GM19239 (cell line): Measurements from ENCODE around the gene PADI4.

Experiments
- DNase-seq: peaks from one replicate; pipeline ENCODE4 v3.0.0; 2011; ENCODE audit warnings: low spot score; ENCODE audit not compliant: insufficient read length
- FAIRE-seq: peaks from 2 replicates; lab custom pipeline; 2011; peaks lifted over from hg19 to GRCh38; lab: Jason Lieb, UNC

PADI4 gene

GRCh38 chr1:17307946-17308345 lies at the start of gene PADI4:
Gene PADI4, plus strand, starts transcription at chr1:17308197. Its CDS starts 26 bp downstream, at chr1:17308223.
- DNase-seq = no peak
- FAIRE-seq = no peak

- no peak for FAIRE-seq
- DNase-seq = no peak
These were observed 49.3 kb upstream of the PADI4 start for GRCh38 chr1:17258758-17259130.

- FAIRE-seq = no peak
- DNase-seq = no peak
These were observed 48.6 kb upstream of the PADI4 start for GRCh38 chr1:17259233-17259873.

DNA sequence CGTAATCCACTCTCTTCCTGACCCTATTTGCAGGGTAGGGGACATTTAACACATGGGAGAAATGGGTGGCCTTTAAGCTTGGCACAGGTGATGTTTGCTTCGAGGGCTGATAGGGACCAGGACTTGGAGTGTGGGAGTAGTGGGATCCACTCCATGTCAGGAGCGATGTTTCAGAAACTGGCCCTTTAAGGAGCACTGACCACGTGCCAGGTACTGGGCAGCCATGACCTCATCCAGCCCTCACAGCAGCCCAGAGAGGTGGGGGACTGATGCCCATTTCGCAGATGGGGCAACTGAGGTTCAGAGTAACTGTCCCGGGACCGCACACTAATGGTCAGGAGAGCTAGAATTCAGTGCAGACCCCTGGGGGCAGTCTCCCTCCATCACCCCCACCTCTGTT lies 47.7 kb upstream of the PADI4 start:
- no peak for DNase-seq
- FAIRE-seq = no peak

DNA sequence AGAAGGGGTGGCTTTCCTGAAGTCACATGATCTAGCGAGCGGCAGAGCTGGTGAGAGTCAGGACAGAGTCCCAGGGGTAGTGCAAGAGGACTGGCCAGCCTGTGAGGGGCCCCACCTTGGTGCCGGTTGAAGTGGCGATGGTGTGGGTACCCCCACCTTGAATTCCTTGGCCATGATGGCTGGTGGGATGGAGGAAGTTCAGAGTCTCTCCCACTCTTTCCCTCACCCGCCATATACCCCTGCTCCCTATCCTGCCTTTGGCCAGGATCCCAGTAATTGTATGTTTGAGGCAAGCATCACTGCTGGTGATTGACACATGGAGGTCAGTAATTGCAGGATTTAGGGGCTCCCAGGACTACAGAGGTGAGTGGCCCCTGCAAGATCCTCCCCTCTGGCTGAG lies 47.3 kb upstream of the PADI4 start:
- FAIRE-seq (no peak), DNase-seq (no peak)

DNA sequence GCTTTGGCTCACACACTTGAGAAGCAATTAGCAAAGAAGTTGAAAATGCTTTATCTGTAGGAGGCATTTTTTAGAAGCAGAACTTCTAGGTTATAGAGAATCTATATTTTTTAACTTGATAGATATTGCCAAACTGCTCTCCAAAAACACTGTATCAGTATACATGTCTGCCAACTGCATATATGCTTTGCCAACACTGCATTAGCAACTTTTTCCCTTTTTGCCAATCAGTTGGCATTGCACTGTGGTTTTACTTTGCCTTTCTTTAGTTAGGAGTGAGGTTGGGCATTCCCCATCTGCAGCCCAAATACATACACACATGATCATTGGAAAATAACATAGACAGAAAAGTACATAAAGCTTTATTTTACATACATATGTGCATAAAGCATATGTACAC lies 44.1 kb upstream of the PADI4 start:
- FAIRE-seq (no peak), DNase-seq (no peak)

DNA sequence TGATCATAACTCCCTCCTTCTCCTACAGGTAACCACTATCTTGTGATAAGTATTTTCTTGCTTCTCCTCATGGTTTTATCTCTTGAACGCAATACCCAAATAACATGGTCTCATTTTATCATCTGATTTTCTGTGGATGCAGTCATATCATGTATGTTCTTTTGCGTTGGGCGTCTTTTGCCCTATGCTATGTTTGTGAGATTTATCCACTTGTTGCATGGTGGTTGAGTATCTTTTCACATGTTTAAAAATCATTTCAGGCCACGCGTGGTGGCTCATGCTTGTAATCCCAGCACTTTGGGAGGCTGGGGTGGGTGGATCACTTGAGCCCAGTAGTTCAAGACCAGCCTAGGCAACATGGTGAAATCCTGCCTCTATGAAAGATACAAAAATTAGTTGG lies 43.5 kb upstream of the PADI4 start:
- no peak for FAIRE-seq
- no peak for DNase-seq

DNA sequence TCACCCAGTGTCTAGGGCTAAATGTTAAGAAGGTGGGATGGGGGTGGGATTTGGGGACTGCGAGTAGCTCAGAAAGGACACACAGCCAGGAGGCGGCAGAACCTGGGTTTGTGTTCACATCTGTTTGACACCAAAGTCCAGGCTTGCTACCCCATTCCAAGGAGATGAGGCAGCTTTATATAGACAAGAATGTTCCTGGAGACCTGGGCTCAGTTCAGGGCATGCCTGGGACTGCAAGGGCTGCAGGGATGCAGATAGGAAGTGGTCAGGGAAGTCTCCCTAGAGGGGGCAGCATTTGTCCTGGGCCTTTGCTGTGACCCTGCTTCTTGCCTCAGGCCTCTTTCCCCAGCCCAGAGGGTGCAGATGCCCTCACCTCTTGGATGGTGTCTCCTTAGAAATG lies 42.8 kb upstream of the PADI4 start:
- FAIRE-seq (no peak), DNase-seq (no peak)

- no peak for DNase-seq
- FAIRE-seq = no peak
These were observed 42.0 kb upstream of the PADI4 start for GRCh38 chr1:17265950-17266349.

- DNase-seq = no peak
- FAIRE-seq = no peak
These were observed 36.9 kb upstream of the PADI4 start for GRCh38 chr1:17270891-17271765.

GRCh38 chr1:17272066-17272465 lies 35.9 kb upstream of the PADI4 start:
- FAIRE-seq (no peak), DNase-seq (no peak)

- DNase-seq (no peak), FAIRE-seq (no peak)
These were observed 35.4 kb upstream of the PADI4 start for GRCh38 chr1:17272646-17273045.

GRCh38 chr1:17273096-17273495 lies 34.9 kb upstream of the PADI4 start:
- no peak for FAIRE-seq
- DNase-seq = no peak

DNA sequence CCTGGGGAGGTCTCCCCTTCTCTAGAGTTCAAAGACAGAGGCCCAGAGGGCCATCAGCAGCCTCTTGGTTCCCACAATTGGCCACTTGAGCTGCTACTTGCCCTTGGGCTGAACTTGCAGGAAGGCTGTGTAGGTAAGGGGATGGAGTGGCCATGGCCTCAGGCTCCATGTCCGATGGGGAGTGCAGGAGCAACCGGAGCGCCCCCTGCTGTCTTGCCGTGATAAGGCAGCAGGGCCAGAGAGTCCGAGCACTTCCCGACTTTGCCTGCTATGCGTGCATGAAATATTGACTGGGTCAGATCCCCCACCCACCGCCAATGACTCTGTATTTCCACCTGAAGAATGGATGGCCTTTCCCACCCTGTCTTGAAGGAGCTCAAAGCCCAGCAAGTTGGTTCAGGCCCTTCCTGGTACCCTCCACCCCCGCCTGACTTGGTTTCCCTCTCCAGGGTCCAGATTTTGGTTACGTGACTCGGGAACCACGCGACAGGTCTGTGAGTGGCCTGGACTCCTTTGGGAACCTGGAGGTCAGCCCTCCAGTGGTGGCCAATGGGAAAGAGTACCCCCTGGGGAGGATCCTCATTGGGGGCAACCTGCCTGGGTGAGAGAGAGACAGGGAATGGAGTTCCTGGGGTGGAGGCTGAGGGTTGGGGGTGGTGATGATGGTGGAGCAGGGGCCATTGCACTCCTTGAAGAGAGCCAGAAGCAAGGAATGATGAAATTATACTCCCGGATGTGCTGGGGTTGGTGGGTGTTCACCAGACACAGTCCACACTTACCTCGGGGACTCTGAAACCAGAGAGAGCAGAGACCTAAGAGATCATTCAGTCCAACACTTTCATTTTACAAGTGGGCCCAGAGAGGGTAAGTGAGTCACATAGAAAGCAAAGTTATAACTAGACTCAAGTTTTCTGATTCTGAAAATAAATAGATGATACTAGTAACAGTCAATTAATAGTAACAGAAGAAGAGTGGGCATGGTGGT lies 33.5 kb upstream of the PADI4 start:
- DNase-seq (peak; percentile 53), FAIRE-seq (peak; percentile 40)

DNA sequence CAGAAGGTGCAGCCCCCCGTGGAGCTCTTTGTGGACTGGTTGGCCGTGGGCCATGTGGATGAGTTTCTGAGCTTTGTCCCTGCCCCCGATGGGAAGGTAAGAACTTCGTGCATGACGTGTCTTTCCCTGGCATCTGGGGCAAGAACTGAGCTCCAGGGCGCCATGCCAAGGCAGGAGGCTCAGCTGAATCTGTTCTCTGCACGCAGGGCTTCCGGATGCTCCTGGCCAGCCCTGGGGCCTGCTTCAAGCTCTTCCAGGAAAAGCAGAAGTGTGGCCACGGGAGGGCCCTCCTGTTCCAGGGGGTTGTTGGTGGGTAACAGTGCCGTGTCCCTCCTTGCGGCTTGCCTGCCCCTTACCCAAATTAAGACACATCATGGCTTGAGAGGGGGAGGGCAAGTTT lies 31.4 kb upstream of the PADI4 start:
- DNase-seq (no peak), FAIRE-seq (no peak)

DNA sequence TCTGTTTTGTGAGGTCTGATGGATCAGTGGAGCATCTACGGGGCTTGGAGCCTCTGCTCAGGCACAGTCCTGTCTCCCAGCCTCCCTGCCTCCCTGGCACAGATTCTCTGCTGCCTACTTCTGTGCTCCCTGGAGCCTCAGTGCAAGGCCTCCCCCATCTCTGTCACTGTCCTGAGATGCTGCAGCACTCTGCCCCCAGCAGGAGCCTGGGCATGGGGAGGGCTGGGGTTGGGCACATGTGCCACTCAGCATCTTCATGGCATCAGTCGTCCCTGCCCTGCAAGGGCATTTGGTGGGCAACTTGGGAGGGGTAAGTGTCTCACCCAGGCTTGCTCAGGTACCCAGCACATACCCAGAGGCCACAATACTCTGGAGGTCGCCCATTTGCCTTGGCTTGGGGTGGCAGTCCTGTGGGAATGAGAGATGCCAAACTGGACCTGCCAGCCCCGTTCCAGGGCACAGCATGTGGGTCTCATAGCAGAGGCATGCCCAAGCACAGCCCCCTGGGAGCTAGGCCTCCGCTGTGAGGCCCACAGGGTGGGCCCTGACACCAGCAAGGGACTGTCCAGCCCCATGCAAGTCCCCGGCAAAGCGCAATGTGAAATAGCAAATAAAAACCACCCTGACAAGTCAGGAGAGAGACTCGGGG lies 30.4 kb upstream of the PADI4 start:
- no peak for FAIRE-seq
- no peak for DNase-seq

GRCh38 chr1:17278996-17279830 lies 28.8 kb upstream of the PADI4 start:
- no peak for DNase-seq
- no peak for FAIRE-seq

- DNase-seq (no peak), FAIRE-seq (no peak)
These were observed 27.6 kb upstream of the PADI4 start for GRCh38 chr1:17280436-17280835.

DNA sequence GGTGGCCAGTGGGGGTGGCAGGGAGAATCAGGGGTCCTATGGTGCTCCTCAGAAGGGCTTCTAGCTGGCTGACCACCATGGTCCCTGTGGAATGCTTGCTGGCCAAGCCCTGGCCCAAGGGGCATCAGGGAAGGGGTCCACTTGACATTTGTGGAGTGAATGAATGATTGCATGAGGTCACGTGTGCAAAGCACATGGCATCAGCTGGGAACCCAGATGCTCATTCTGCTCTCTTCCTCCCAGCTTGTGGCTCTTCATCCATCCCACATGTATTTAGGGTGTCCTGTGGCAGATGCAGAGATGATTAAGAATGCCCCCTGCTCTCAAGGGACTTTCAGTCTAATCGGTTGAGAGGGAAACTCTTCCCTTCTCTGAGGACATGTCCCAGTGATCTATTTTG lies 27.1 kb upstream of the PADI4 start:
- FAIRE-seq = no peak
- DNase-seq = no peak
